ENCODE results near the gene PIM3.

GRCh38 chr22:49956914-49957825 lies 3.4 kb upstream of the PIM3 start:
- TF ChIP-seq, protein P1, sequence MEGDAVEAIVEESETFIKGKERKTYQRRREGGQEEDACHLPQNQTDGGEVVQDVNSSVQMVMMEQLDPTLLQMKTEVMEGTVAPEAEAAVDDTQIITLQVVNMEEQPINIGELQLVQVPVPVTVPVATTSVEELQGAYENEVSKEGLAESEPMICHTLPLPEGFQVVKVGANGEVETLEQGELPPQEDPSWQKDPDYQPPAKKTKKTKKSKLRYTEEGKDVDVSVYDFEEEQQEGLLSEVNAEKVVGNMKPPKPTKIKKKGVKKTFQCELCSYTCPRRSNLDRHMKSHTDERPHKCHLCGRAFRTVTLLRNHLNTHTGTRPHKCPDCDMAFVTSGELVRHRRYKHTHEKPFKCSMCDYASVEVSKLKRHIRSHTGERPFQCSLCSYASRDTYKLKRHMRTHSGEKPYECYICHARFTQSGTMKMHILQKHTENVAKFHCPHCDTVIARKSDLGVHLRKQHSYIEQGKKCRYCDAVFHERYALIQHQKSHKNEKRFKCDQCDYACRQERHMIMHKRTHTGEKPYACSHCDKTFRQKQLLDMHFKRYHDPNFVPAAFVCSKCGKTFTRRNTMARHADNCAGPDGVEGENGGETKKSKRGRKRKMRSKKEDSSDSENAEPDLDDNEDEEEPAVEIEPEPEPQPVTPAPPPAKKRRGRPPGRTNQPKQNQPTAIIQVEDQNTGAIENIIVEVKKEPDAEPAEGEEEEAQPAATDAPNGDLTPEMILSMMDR (IDR thresholded peaks at IDR 0.05), result no peak
- no peak for TF ChIP-seq POLR2A (IDR thresholded peaks at IDR 0.05)

Measured in uterus (tissue), 2 donors.